ENCODE results near the gene ANGPT4. TPM values are rescaled to one million over a fixed set of nuclear protein-coding genes. Genes with fewer than 3 reads are reported as not detected.

The ANGPT4 gene
- total and polyA plus RNA-seq, 2 of the 8 experiments (the other 6 are each of a cell fraction or from before 2014, with no cell fraction given): 0.07 to 0.33 TPM

DNA sequence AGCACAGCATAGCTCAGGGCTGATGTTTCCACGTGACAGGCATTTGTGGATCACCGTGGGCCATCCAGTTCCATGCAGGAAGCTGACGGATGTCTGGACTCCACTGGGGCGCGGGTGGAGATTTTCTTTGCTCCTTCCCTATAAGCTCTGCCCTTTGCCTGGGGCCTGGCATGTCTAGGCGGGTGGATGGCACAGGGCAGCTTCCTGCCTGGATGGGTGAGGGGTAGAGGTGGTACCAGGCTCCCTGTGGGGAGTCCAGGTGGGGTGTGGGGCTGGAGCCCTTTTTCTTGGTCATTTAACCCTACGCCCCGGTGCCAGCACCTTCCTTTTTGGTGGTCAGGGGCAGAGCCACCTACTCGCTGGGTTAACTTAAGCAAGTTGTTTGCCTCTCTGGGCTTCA, 72.2 kb downstream of the ANGPT4 start:
- peak overlapping the region; percentile 10 for H4K91ac ChIP-seq (replicated peaks; ENCODE audit: insufficient read length, low read length)
- WGBS, 2 experiments (ENCODE audit: extremely low coverage in 1 of 2, insufficient coverage in 1 of 2, insufficient read length in 1 of 2, insufficient replicate concordance in 2 of 2, low coverage in 1 of 2, low lambda C conversion rate in 2 of 2, missing lambda C conversion rate in 1 of 2): 84% methylated on average over 7 of the region's 9 CpGs; no CpG with 5 or more reads in 1 of the 2 experiments
- H3K14ac ChIP-seq (ENCODE audit: insufficient read length): no peak overlapping the region
- H3K79me2 ChIP-seq (ENCODE audit: control insufficient read depth in 1 of 2, insufficient read depth in 2 of 2, low read length in 2 of 2): no peaks in the 10 kb centered on the region
- H4K20me1 ChIP-seq (replicated peaks in 1 of 2; ENCODE audit: control insufficient read depth in 1 of 2, insufficient read depth in 2 of 2, low read length in 2 of 2): peaks cover 7 to 19% of the 10 kb centered on the region in 2 experiments
- peak overlapping the region; percentile 79 to 84; a peak in 2 of 4 replicates for H3K4me2 ChIP-seq (ENCODE audit: insufficient read depth in 1 of 2, low read depth in 2 of 2, low read length in 2 of 2)
- H3K36me3 ChIP-seq (ENCODE audit: control insufficient read depth in 2 of 4, insufficient read depth in 4 of 4, low read length in 3 of 4): no peaks in the 10 kb centered on the region
- peak overlapping the region; percentile 80; the same call in 1 of the 2 replicates for H2AK5ac ChIP-seq (ENCODE audit: low read depth, low read length)
- peak overlapping the region in 1 of 4 experiments; percentile 76; a peak in 1 of 8 replicates for H3K4me3 ChIP-seq (ENCODE audit: extremely low read depth in 1 of 4, insufficient read depth in 2 of 4, low read depth in 3 of 4, low read length in 4 of 4)
- H3K27me3 ChIP-seq (replicated peaks in 1 of 4; ENCODE audit: control insufficient read depth in 3 of 4, extremely low read depth in 1 of 4, insufficient read depth in 3 of 4, low read length in 3 of 4): peaks cover 2 to 42% (median 35%) of the 10 kb centered on the region in 4 experiments
- H3K9ac ChIP-seq (replicated peaks in 1 of 4; ENCODE audit: extremely low read depth in 1 of 4, low read depth in 3 of 4, low read length in 3 of 4): no peak overlapping the region
- no peak for TF ChIP-seq HDAC6 (IDR thresholded peaks at IDR 0.05; ENCODE audit: low read depth, low read length)
- H2BK12ac ChIP-seq (ENCODE audit: low read depth, low read length): peak overlapping the region; percentile 75; the same call in 1 of the 2 replicates
- H3K56ac ChIP-seq (replicated peaks; ENCODE audit: insufficient read length, low read depth, low read length): no peak overlapping the region
- H3K9me3 ChIP-seq (ENCODE audit: insufficient read depth in 2 of 2, low read depth in 1 of 2, low read length in 1 of 2): no peaks in the 10 kb centered on the region
- no peak overlapping the region for H2BK20ac ChIP-seq (ENCODE audit: low read length)
- no peak overlapping the region for H3K23ac ChIP-seq (ENCODE audit: insufficient read length)
- H3K27ac ChIP-seq (ENCODE audit: low read depth, low read length): no peak overlapping the region
- no peak overlapping the region; the same call in 1 of the 2 replicates for H3K18ac ChIP-seq (ENCODE audit: extremely low read depth, low read length)
- no peak overlapping the region for H3K4ac ChIP-seq (replicated peaks; ENCODE audit: insufficient read length, low read depth, low read length)
- DNase-seq (ENCODE audit: low read depth in 1 of 2, low spot score in 2 of 2): no peak
- ChIA-PET CTCF (ENCODE audit: partially characterized antibody) (interaction anchor here (0.7 to 2.5 kb wide), 9 partner anchors 9 to 113 kb away, joined by 3 to 13 read pairs (median 4); partner anchors contain the start of gene FAM110A), POLR2A (ENCODE audit: partially characterized antibody) (interaction anchor here (1.1 to 1.6 kb wide), 6 partner anchors 10 to 111 kb away, joined by 3 to 5 read pairs (median 4); partner anchors contain the start of gene FAM110A)
- no peak overlapping the region for H4K5ac ChIP-seq (ENCODE audit: insufficient read length, low read depth, low read length)
- H2BK5ac ChIP-seq (ENCODE audit: low read depth, low read length): no peak overlapping the region; the same call in 1 of the 2 replicates
- FAIRE-seq: no peak
- H3K4me1 ChIP-seq (replicated peaks in 1 of 4; ENCODE audit: control insufficient read depth in 3 of 4, insufficient read depth in 4 of 4, low read length in 3 of 4): peaks cover 3 to 35% (median 15%) of the 10 kb centered on the region in 4 experiments
- H2BK15ac ChIP-seq (ENCODE audit: low read length): 0 out of 2 replicates have a peak overlapping the region, but pooled peaks have one; percentile 84
- H2AFZ ChIP-seq (ENCODE audit: low read length): no peak overlapping the region
- 0 out of 2 replicates have a peak overlapping the region, but pooled peaks have one; percentile 23 for H4K8ac ChIP-seq (ENCODE audit: extremely low read depth, insufficient read depth, low read length)
- H3K23me2 ChIP-seq (ENCODE audit: low read depth, low read length): peaks cover 24% of the 10 kb centered on the region; the same call in 1 of the 2 replicates
- no peak overlapping the region for H2BK120ac ChIP-seq (replicated peaks; ENCODE audit: low read depth, low read length)
- no peaks in the 10 kb centered on the region; the same call in 1 of the 2 replicates for H3K79me1 ChIP-seq (ENCODE audit: low read depth, low read length)
